HG02973 (cell line): Measurements from ENCODE around the gene OR8A1.
A peak's percentile ranks its signal among the peaks of the same experiment; 100 is the strongest.
"Not testable (repeated sequence)": the region's sequence is repeated elsewhere in the genome, so short reads cannot be mapped to it uniquely, and the experiment has no call there.

Source experiments
- ATAC-seq: cut with Tn5 transposase; IDR thresholded peaks from one replicate; pipeline ENCODE4 v1.9.1; 2021; ENCODE audit warnings: moderate library complexity; ENCODE audit not compliant: unreplicated experiment

Gene OR8A1

GRCh38 chr11:124592627-124593026 is 22.8 kb downstream of the OR8A1 start:
- ATAC-seq, result no peak

- no peak for ATAC-seq
Measured at GRCh38 chr11:124595302-124595701, 25.5 kb downstream of the OR8A1 start.

- no peak for ATAC-seq
Measured at GRCh38 chr11:124597626-124598025, 27.8 kb downstream of the OR8A1 start.

GRCh38 chr11:124600621-124601320 is 31.0 kb downstream of the OR8A1 start:
- ATAC-seq, result no peak

GRCh38 chr11:124602193-124602592 is 32.4 kb downstream of the OR8A1 start:
- ATAC-seq, result no peak

- not testable (repeated sequence) for ATAC-seq
Measured at GRCh38 chr11:124602723-124603122, 32.9 kb downstream of the OR8A1 start.

GRCh38 chr11:124605719-124606118 is 35.9 kb downstream of the OR8A1 start:
- ATAC-seq, result no peak

- ATAC-seq, result no peak
Measured at GRCh38 chr11:124608147-124608546, 38.4 kb downstream of the OR8A1 start.

- no peak for ATAC-seq
Measured at GRCh38 chr11:124610295-124610694, 40.5 kb downstream of the OR8A1 start.

GRCh38 chr11:124611064-124611463 is 41.3 kb downstream of the OR8A1 start, which contains the start of gene PANX3:
Gene PANX3, plus strand, starts transcription at chr11:124611428. Its CDS starts 129 bp downstream, at chr11:124611557.
- no peak for ATAC-seq

GRCh38 chr11:124612045-124612444 is 42.2 kb downstream of the OR8A1 start:
- peak; percentile 62 for ATAC-seq

GRCh38 chr11:124612567-124613246 is 42.9 kb downstream of the OR8A1 start:
- no peak for ATAC-seq

- ATAC-seq, result no peak
Measured at GRCh38 chr11:124618863-124619262, 49.1 kb downstream of the OR8A1 start.
